Prostate gland (tissue), 2 donors: ENCODE measurements around the gene CATSPERD.

ENCODE experiments used
- POLR2A ChIP-seq: fragments of 450-650 bp; IDR thresholded peaks from one replicate; pipeline ENCODE4 v1.6.1; 2016; ENCODE audit warnings: antibody characterized with exemption, mild to moderate bottlenecking
- POLR2AphosphoS5 ChIP-seq: sonication (generic); formaldehyde crosslinking; IDR thresholded peaks from one replicate; pipeline ENCODE4 v1.6.1; 2017; ENCODE audit warnings: antibody characterized with exemption
- TF ChIP-seq, protein P1 (sequence below), 4 experiments: fragments of 200-600 bp in 2 of 4; fragments of 450-650 bp in 2 of 4; sonication (generic) in 2 of 4; IDR thresholded peaks; 1 replicate in 3 of 4; 2 replicates in 1 of 4; pipeline ENCODE4 v1.5.1; 2016 to 2019; ENCODE audit warnings: antibody characterized with exemption in 4 of 4, mild to moderate bottlenecking in 2 of 4, moderate library complexity in 2 of 4

DNA sequence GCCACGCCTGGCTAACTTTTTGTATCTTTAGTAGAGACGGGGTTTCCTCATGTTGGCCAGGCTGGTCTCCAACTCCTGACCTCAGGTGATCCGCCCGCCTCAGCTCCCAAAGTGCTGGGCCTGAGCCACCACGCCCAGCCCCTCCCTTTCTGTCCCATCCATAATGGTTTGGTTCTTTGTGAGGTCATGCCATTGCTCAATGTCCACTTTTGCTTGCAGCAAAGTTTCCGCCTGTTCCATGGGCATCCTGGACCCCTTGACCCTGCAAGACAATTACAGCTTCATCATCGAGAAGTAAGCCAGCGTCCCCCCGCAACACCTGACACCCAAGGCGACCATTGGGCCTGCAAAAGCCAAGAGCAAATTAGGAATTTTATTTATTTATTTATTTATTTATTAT, 47.5 kb downstream of the CATSPERD start:
- TF ChIP-seq, protein P1, sequence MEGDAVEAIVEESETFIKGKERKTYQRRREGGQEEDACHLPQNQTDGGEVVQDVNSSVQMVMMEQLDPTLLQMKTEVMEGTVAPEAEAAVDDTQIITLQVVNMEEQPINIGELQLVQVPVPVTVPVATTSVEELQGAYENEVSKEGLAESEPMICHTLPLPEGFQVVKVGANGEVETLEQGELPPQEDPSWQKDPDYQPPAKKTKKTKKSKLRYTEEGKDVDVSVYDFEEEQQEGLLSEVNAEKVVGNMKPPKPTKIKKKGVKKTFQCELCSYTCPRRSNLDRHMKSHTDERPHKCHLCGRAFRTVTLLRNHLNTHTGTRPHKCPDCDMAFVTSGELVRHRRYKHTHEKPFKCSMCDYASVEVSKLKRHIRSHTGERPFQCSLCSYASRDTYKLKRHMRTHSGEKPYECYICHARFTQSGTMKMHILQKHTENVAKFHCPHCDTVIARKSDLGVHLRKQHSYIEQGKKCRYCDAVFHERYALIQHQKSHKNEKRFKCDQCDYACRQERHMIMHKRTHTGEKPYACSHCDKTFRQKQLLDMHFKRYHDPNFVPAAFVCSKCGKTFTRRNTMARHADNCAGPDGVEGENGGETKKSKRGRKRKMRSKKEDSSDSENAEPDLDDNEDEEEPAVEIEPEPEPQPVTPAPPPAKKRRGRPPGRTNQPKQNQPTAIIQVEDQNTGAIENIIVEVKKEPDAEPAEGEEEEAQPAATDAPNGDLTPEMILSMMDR (IDR thresholded peaks at IDR 0.05), result no peak
- TF ChIP-seq POLR2AphosphoS5 (no peak), POLR2A (no peak)
